NCI-H146 treated with DMSO at 0.1 percent for 48 hours (cell line): ENCODE results near the gene SLC2A1.

Source experiments
- DNase-seq: peaks from one replicate; lab custom pipeline; 2025; ENCODE audit not compliant: unreplicated experiment; lab: John Stamatoyannopoulos, UW

Gene SLC2A1

DNA sequence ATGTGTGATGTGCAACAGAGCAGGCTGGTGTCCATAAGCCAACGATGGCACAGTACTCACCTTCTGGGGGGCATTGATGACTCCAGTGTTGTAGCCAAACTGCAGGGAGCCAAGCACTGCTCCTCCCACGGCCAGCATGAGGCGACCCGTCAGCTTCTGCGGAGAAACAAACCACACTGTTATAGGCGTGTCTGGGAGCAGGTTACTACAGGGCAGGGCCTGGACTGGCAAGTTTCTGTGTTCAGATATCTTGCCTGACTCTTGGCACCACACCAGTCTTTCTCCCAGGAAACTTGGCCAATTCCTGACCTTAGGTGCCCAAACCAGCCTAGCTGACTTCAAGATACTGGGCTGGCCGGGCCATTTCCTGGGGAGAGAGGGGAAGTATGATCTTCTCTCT is 15.5 kb downstream of the SLC2A1 start:
- DNase-seq, result no peak

DNA sequence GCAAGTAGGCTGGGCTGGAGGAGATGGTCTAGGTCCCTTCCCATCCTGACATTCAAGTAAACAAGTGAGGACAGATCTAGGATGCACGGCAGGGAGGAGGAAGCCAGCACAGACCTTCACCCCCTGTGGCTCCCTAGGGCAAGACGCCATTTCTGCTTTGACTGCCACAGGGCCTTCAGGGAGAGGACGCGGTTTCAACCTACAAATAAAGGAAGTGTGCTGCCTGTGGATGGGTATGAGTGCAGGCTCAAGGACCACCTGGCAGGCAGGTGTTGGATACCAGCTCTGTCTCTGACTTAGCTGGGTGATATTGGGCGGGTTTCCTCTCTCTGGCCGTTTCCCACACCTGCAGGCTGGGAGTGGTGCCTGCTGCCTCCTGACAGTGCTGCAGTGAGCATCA is 16.2 kb downstream of the SLC2A1 start:
- DNase-seq, result no peak

DNA sequence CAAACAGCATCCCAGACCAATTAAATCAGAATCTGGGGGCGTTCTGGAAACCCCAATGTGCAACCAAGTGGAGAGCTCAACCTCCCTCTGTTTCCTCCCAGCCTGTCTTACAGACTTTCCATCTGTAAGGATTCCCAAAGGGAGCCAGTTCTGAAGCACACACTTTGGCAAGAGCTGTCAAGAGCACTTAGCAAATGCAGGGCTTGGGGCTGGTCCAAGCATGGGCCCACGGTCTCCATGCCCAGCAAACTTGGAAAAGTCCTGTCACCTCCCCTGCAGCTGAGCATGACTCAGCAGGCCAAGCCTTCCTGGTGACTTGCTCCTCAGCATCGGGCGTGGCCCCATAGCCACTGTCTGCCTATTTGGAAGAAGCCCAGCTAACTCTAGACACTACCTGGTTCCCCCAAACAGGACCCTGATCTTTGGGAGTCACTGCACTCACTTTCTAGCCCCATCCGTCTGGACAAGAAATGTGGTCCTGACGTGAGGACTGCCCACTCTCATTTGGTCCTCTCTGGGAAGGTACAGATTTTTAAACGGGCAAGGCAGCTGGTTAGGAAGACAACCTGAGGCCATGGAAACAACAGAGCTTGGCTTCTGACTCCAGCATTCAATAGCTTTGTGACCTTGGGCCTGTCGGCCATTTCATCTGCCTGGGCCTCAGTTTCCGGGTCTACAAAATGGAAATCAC is 16.9 kb downstream of the SLC2A1 start:
- DNase-seq, result no peak

DNA sequence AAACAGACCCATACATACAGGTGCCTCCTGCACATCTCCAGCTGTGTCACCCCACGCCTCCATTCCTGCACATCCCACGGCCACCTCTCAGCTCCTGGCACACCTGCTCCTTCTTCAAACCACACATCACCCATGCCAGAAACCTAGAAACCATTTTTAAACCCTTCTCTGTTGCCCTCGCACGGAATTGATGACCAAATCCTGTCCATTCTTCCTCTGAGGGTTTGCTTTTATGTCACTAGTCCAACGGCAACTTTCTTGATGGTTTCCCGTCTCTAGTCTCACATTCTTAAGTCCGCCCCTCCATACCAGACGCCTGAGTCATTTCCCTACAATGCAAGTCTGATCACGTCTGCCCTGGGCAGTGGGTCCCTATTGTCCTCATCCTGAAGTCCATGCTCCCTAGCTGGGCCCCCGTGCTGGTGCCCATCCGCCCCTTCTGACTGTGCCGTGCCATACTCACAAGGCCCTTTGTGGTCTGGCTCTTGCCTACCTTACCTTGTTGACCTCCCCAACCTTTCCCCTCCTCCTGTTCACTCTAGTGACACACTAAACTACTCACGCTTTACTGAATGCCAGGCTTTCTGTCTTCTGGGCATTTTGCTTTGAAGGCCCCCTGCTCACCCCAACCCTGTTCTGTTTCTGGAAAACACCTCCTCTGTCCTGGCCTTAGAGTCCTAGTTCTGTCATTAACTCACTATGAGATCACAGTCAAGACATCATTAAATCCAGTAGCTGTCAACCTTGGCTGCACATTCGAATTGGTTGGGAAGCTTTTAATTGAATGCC is 17.6 kb downstream of the SLC2A1 start:
- DNase-seq, result no peak

DNA sequence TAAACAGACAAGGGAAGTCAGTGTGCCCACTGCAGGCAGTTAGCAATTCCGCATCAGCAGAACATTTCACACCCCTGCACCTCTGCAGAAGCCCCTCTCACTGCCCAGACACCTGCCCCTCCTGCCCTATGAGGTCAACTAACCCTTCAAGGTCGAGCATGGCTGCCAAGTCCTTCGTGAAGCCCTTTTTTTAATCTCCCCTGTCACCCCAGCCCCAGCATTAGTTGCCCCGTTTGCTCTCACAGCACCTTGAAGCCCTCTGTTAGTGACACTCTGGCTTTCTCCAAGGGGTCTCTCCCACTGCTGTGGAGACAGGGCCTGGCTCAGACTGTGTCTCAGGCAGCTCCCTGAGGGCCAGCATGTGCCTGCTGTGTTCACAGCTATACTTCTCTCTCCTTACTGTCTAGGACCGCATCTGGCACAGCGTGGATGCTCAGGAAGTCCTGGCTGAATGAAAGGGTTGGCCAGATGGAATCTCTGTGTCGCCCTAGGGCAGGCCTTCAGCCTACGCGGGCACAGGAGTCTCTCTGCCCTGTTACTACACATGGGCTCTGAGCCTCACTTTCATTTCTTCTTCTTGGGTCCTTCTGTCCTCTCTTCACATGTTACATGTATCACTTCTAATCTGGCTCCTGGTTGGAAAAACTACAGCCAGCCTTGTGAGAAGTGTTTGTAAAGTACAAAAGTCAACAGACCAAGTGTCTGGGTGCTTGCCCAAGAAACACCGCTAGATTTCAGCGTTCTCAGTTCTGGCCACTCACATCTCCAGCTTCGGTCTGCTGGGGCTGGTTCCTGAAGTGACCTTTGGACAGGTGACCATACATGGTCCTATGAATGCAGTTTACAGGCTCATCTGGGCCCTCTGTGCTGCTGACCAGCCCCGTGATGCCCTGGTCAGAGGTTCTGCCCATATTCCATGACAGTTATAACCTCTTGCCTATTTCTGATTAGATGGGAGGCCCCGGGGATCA is 19.7 kb downstream of the SLC2A1 start:
- DNase-seq, result no peak

DNA sequence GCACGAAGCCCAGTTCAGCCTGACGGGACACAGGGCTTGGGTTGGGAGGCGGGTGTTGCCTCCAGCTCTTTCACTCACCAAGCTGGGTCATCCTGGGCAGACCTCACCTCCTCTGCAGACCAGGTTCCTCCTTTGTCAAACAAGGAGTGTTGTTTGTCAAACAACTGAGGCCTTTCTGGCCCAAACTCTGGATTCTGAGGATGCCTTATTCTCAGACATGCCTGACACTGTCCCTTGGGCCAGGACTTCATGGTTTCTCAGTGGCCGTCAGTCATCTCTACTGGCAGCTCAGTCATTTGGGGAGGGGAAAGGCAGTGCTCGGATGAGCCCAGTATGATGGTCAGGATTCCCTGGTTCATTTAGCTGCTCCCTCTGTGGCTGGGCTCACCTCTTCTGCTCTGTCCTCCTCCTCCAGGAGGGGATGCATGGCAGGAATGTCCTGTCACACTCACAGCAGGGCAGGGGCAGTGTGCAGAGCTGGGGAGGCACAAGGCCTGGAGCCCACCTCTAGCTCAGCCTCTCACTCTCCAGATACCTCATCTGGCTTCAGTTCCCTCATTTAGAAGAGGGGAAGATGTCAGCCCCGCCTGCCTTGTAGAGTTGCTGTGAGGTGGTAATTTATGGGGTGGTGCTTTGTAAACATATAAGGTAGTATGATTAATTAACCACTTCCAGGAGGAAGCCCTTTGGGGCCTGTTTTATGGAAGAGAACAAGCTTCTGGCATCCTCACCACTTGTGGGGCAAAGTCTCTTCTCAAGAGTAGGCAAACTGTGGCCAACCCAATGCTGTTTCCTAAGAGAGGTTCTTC is 20.6 kb downstream of the SLC2A1 start:
- DNase-seq, result no peak

DNA sequence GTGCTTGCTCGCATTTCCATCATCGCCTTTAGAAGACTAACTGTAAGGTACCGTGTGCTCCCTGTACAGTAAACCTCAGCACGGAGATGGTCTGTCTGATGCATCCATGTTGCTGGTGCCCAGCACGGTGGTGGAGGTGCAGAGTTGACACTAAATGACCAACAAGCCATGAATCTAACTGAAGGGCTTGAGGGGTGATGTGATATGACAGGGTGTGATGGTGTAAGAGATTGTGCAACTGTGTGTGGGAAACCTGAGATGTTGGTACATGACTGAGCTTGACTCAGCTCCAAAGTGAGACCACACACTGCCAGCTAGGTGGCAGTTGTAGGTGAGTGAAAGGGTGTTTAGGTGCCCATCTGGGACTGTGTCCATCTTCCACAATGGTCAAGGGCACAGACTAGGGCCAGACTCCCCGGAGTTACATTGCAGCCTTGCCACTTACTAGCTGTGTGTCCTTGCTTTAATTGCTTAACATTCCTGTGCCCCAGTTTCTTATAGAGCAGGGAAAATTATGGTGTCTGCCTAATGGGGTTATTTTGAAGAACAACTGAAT is 21.4 kb downstream of the SLC2A1 start:
- DNase-seq, result no peak

DNA sequence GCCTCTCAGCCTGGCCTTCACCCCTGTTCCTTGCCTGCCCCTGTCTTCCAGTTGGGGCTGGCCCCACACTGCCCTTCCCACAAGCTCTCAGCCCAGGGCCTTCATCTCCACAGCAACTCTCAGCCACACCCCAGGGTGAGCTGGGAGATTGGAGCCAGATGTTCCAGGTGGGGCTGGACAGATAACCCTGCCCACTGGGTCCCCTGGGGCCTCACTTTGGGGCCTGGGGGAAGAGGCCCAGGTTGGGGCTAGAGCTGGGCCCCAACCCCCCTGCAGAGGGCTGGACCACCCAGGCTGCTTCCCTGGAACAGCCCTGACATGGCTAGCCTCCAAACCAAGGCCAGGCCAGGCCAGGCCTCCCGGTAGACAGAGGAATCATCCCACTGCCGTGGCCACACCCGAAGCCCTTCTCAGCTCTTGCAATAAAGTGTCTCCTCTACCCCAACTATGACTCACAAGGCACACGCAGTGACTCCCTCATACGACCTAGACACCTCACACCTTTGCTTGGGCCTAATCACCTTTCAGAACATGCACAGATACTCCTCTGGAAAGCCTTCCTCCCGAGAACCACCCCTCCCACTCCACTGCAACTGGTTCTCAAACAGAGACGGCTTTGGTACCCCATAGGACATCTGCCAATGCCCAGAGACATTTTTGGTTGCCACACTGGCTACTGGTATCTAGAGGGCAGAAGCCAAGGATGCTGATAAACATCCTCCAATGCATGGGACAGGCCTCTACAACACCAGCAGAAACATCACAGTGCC is 22.2 kb downstream of the SLC2A1 start:
- DNase-seq, result no peak

DNA sequence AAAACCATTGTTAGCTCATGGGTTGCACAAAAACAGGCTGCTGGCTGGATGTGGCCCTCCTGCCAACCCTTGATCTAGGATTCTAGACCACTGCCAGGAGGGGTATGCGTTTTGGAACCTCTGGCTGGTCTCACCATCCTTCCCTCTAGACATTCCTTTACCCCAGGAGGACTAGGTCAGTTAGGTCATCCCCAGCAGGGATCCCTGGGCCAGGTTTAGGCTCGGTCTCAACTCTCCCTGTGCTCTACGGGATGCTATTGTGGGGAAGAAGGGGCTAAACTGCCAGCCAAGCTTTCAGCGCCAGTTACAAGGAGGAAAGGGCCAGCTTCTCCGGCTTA is 22.7 kb downstream of the SLC2A1 start:
- DNase-seq, result no peak

DNA sequence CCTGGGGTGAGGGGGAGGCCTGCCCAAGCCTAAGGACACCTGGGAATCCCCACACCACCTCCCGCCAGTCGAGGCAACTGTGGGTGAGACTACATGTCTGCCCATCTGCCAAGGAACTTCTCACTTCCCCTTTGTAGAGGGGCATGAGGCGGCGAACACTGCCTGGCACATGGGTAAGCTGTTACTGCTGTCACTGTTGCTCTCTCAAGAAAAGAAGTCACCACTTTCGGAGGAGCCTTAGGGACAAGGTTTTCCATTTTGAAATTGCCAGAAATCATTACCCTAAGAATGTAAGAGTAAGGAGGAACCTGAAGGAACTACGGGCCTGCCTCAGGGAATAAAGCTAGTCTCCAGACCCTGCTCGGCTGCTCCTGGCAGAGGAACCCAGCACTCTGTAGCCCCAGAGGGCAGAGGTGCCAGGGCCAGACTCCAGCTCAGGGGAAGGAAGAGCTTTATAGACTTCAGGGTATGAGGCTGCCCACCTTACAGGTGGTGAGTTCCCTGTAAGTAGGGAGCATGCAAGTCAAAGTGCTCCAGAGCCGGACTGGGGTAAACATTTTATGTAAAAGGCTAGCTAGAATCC is 23.3 kb downstream of the SLC2A1 start:
- no peak for DNase-seq

DNA sequence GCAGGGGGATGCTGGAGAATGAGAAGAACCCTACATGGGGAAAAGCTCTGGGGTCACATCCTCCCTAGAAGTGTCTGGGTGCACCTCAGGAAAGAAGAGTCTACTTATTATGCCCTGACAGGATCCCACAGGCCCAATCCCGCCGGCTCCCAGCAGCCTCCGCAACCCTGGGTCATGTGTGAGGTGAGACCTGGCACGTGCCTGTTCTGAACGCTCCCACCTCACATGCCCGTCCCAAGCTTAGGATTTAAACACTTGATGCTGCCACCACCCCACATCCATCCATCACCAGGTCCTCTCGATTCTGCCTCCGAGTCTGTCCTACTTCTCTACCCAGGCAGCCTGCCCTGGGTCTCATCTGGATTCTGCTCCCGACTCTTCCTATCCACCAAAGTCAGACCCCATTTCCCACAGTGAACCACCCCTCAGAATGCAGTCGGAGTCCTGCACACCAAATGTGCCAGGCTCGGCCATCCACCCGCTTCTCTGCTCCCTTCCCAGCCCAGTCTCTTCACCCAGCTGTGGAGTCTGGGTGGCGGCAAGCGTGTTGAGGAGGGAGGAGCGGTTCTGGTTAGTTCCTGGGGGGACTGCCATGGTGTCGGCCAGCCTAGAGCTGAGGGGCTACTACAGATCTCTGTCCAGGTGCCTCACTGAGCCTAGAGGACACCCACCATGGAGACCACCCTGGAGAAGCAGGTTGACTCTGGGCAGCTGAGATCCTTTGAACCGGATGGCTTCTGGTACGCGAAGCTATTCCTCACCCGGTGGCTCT is 23.9 kb downstream of the SLC2A1 start:
- no peak for DNase-seq

DNA sequence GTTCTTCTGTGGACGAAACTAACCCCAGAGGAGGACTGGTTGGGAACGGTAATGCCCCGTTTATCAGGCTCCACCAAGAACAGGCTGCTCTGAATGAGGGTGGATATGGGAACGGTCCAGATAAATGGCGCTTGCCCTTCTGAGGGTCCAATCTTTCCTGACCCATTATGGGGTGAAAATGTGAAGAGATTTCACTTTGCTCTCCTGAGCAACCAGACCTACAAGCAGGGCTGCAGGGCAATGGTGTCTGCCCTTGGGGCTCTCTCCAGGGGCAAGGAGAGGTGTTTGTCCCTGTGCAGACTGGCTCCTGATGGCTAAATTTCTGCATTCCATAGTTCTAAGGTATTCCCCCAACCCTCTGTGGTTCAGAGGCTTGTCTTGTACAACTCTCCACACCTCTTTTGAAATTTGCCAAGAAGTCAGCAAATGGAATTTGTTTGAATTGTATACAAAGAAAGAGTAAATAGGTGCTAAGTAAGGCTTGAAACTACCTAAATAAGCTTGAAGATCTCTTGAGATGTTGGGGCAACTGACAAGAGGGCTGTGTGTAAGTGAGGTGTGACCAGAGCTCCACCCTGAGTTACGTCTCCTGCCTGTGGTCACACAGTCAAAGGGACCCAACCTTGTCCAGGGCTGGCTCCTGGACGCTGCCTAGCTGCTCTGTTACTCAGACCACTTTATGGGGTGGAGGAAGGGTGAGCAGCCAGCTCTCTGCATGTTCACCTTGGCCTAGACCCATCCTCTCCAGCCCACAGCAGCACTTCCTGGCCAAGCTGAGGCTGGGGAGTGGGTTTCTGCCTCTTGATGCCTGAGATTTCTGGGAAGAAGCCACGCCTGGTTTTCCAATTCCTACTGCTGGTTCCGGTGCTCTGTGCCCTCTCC is 24.8 kb downstream of the SLC2A1 start:
- DNase-seq, result no peak

DNA sequence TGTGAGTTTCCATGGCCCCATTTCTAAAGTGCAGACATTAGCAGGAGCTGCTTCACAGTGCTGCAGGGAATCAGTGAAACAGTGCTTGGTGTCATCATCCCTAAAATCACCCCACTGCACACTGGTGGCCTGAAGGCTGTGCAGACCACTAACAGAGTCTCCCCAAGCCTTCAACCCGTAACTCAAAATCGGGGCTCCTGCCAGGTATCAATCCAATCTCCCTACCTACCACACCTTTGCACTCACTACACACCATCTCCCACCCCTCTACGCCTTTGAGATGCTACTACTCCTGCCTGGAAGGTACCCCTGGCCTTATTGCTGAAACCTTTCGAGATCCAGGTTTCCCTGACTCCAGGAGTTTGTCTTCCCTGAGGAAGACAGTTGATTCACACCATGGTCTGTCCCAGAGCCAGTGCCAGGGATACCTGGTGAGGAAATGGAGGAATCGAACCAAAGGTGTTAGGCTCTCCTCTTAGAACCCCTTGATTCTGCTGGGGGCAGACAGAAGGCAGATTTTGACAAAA is 25.5 kb downstream of the SLC2A1 start:
- DNase-seq, result no peak

DNA sequence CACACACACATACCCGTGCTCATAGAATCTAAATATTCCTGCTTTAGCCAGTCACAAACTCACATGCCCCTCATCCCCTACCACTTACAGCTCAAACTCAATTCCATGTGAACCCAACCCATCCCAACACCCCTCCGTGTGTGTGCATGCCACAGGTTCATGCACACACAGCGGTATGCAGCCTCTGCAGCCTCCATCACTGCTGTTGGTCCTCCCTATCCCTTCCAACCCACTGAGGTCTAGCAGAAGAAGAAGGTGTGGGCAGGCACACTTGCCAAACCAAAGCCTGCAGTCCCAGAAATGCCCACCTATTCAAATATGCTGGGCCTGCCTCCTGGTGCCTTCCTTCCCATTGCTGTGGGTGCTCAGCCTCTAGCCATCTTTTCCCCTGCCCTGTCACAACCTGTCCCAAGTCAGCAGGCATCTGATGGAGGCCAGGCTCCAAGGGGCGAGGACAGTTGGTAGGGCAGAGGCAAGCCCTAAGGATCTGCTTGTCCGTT is 26.2 kb downstream of the SLC2A1 start:
- no peak for DNase-seq

DNA sequence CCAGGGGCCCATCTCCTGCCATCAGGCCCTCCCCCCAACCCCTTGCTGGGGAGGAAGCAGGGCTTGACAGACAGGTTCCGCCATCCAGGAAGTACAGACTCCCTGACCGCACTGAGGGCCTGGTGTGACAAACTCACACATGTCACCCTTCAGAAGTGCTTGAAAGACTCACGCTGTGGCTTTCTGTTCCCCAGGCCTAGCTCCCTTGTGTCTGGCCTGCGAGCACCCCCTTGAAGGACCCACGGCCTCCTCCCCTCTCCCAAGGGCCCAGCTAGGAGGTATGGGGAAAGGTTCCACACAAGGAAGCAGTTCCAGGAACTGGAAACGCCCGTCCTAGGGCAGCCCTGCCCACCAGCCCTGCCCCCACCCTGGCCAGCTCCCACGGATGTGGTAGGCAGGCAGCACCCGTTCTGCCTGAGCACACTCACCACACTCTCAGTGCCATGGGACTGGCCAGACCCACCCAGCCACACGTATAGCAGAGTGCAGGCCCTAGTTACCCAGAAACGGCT is 26.7 kb downstream of the SLC2A1 start:
- no peak for DNase-seq

DNA sequence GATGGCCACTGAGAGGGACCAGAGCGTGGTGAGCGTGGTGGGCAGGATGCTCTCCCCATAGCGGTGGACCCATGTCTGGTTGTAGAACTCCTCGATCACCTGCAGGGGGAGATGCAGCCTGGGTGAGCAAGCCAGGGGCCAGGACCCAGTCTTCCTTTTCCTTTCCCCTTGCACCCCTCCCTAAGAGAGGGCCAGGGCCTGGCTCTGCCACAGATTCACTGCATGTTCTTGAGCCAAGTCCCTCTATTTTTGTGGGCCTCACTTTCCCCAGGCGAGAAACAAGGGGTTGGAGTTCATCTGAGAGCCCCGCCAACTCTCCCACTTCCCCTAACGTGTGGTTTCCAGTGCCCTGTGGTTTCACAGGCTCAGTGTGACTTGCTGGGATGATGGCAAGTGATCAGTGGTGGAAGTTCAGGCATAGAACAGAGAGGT is 27.5 kb downstream of the SLC2A1 start:
- no peak for DNase-seq
